Hepatocyte (in vitro differentiated cells): ENCODE measurements around the gene MAP3K21.

Source experiments
- CTCF ChIP-seq: fragments of 200-600 bp; sonication (generic); IDR thresholded peaks from 2 replicates; pipeline ENCODE4 v1.5.1; 2016; ENCODE audit warnings: antibody characterized with exemption, mild to moderate bottlenecking; ENCODE audit not compliant: poor library complexity
- EZH2phosphoT487 ChIP-seq: fragments of 200-600 bp; sonication (generic); IDR thresholded peaks from one replicate; pipeline ENCODE4 v1.6.1; 2018; ENCODE audit warnings: antibody characterized with exemption, mild to moderate bottlenecking, low read depth, moderate library complexity; ENCODE audit not compliant: unreplicated experiment, severe bottlenecking

- no peak for TF ChIP-seq CTCF
- TF ChIP-seq EZH2phosphoT487, result no peak
Observed at GRCh38 chr1:233379869-233380438, 52.4 kb downstream of the MAP3K21 start.
